ENCODE measurements around the gene PLS3.

DNA sequence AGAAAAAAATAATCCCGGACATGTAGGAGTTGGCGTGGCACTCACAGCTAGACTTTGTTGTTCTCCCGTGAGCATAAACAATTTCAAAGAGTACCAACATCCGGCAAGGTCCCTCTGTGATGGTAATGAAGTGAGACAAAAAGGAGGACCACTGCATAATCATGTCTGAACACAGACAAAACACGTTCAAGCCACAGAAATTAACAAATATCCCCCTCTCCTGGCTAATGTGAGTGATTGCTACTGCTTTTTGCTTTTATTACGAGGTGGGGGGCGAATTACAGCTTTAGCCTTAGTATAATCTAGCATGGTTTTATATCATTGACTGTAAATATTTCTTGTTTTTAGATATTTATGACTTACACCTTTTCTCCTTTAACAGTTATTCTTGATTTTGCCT lies 118.5 kb downstream of the PLS3 start:
- TF ChIP-seq POLR2A (IDR thresholded peaks at IDR 0.05) = no peak
- no peak for TF ChIP-seq CTCF (IDR thresholded peaks at IDR 0.05)
- no peak for TF ChIP-seq POLR2AphosphoS5 (IDR thresholded peaks at IDR 0.05)

All from transverse colon (tissue), 4 donors.